Sigmoid colon (tissue), 7 donors: ENCODE results near the gene LDB1. TPM values are rescaled to one million over a fixed set of nuclear protein-coding genes. Genes with fewer than 3 reads are reported as not detected.

Source experiments
- DNase-seq: peaks from one replicate; pipeline ENCODE4 v3.0.0-alpha.2; 2019
- H3K27ac ChIP-seq, 4 donors: fragments of 200-600 bp; sonication (generic); one replicate each; pipeline ENCODE4 v1.5.1; 2016 to 2019; ENCODE audit warnings: mild to moderate bottlenecking in 1 of 4
- H3K27me3 ChIP-seq, 3 donors: fragments of 200-600 bp; sonication (generic); one replicate each; pipeline ENCODE4 v1.5.1; 2019; ENCODE audit warnings: mild to moderate bottlenecking in 1 of 3
- H3K36me3 ChIP-seq, 4 donors: fragments of 200-600 bp; sonication (generic); one replicate each; pipeline ENCODE4 v1.5.1; 2016 to 2019
- H3K4me1 ChIP-seq, 4 donors: fragments of 200-600 bp; sonication (generic); one replicate each; pipeline ENCODE4 v1.5.1; 2017 to 2019
- H3K4me3 ChIP-seq, 4 donors: fragments of 200-600 bp; sonication (generic); one replicate each; pipeline ENCODE4 v1.5.1; 2017 to 2019; ENCODE audit warnings: mild to moderate bottlenecking in 2 of 4, moderate library complexity in 1 of 4
- H3K9me3 ChIP-seq, 4 donors: fragments of 200-600 bp in 3 of 4; sonication (generic) in 3 of 4; one replicate each; pipeline versions ENCODE4 v1.5.1 to v1.6.1; 2013 to 2019
- EP300 ChIP-seq, 4 donors: sonication (generic); formaldehyde crosslinking; IDR thresholded peaks; one replicate each; pipeline ENCODE4 v1.6.1; 2017; ENCODE audit warnings: antibody characterized with exemption in 4 of 4
- POLR2A ChIP-seq, 2 donors: fragments of 450-650 bp; IDR thresholded peaks; one replicate each; pipeline ENCODE4 v1.6.1; 2016; ENCODE audit warnings: antibody characterized with exemption in 2 of 2, mild to moderate bottlenecking in 2 of 2, moderate library complexity in 2 of 2
- POLR2AphosphoS5 ChIP-seq, 4 donors: sonication (generic); formaldehyde crosslinking; IDR thresholded peaks; one replicate each; pipeline ENCODE4 v1.6.1; 2017; ENCODE audit warnings: antibody characterized with exemption in 4 of 4
- WGBS, 2 donors: extraction: QIAGEN DNeasy Blood & Tissue Kit; methylation state at CpG; one replicate each; pipeline ENCODE4 v1.1.7; 2013; 5-methylcytosine and 5-hydroxymethylcytosine counted together
- intact Hi-C: fragments of 100-400 bp; cut with DNase I; formaldehyde crosslinking; loops from one replicate; pipeline ENCODE4 v1.15.1; 2023
- polyA plus RNA-seq, 3 donors: library from polyadenylated mRNA; stranded (reverse); fragments of 200-250 nt; gene quantifications; one replicate each; pipeline ENCODE4 v1.2.3, GENCODE V29; 2013
- total RNA-seq, 4 donors: library from RNA; depleted of rRNA; stranded (reverse); fragments of >200 nt; gene quantifications; one replicate each; pipeline ENCODE4 v1.1.0, GENCODE V29; 2016
- TF ChIP-seq, protein P1 (sequence below), 4 experiments: fragments of 450-650 bp in 3 of 4; fragments of 200-600 bp in 1 of 4; IDR thresholded peaks; one replicate each; pipeline ENCODE4 v1.5.1; 2016 to 2019; ENCODE audit warnings: antibody characterized with exemption in 4 of 4, mild to moderate bottlenecking in 3 of 4, moderate library complexity in 2 of 4
- donor health status: healthy with polysubstance abuse.
- donor health status: Bipolar disorder and iron deficiency.
- donor health status: healthy.

LDB1 gene
- total and polyA plus RNA-seq, 7 donors: 10.4 to 88.4 (median 62.1) TPM

DNA sequence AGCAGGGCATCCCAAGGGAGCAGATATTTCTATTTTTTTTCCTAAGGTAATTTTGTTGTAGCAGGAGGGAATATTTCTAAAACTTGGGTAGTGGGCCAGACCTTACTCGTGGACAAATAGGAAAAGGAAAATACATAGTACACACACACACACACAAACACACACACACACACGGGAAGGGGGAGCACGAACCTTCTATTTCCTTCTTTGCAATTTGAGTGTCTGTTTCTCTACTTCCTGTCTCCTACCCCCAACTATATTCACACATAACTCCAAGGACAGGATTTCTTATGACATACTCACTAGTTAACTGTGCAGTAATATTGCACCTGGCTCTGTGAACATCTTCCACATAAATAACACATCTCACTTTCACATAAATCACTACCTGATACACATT is 4.4 kb downstream of the LDB1 start:
- WGBS, 2 donors: 2 to 6% methylated on average over 3 of the region's 3 CpGs
- DNase-seq: no peak
- peak overlapping the region; percentile 94 to 100 (median 100) for H3K27ac ChIP-seq
- H3K4me3 ChIP-seq: peak overlapping the region in 2 of 4 donors; percentile 78 to 87
- H3K9me3 ChIP-seq: no peaks in the 10 kb centered on the region
- intact Hi-C loops: loop anchor here (5.0 kb wide), 2 partner anchors 298 to 512 kb away; partner anchors contain the start of gene OGA
- no peaks in the 10 kb centered on the region for H3K27me3 ChIP-seq
- no peak for TF ChIP-seq POLR2AphosphoS5 (IDR thresholded peaks at IDR 0.05)
- TF ChIP-seq POLR2A (IDR thresholded peaks at IDR 0.05): no peak
- TF ChIP-seq EP300 (IDR thresholded peaks at IDR 0.05): no peak
- TF ChIP-seq, protein P1, sequence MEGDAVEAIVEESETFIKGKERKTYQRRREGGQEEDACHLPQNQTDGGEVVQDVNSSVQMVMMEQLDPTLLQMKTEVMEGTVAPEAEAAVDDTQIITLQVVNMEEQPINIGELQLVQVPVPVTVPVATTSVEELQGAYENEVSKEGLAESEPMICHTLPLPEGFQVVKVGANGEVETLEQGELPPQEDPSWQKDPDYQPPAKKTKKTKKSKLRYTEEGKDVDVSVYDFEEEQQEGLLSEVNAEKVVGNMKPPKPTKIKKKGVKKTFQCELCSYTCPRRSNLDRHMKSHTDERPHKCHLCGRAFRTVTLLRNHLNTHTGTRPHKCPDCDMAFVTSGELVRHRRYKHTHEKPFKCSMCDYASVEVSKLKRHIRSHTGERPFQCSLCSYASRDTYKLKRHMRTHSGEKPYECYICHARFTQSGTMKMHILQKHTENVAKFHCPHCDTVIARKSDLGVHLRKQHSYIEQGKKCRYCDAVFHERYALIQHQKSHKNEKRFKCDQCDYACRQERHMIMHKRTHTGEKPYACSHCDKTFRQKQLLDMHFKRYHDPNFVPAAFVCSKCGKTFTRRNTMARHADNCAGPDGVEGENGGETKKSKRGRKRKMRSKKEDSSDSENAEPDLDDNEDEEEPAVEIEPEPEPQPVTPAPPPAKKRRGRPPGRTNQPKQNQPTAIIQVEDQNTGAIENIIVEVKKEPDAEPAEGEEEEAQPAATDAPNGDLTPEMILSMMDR (IDR thresholded peaks at IDR 0.05): no peak
- H3K4me1 ChIP-seq: peaks cover 0 to 73% (median 64%) of the 10 kb centered on the region in 4 donors
- H3K36me3 ChIP-seq: peaks cover 5 to 9% (median 8%) of the 10 kb centered on the region in 4 donors

GRCh38 chr10:102114861-102115618 is 5.1 kb downstream of the LDB1 start:
- Histone ChIP-seq H3K4me1 (peaks cover 0 to 73% (median 64%) of the 10 kb centered on the region in 4 donors), H3K4me3 (peak overlapping the region; percentile 59 to 87 (median 74)), H3K9me3 (no peaks in the 10 kb centered on the region), H3K27me3 (no peaks in the 10 kb centered on the region), H3K36me3 (peaks cover 13 to 17% (median 15%) of the 10 kb centered on the region in 4 donors), H3K27ac (peak overlapping the region; percentile 94 to 100 (median 100))
- 1 to 2% methylated on average over 23 of the region's 23 CpGs for WGBS, 2 donors
- TF ChIP-seq, protein P1 (IDR thresholded peaks at IDR 0.05): no peak
- TF ChIP-seq POLR2A (IDR thresholded peaks at IDR 0.05): peak; percentile 13 to 61
- peak; percentile 81 to 95 (median 84) for TF ChIP-seq POLR2AphosphoS5 (IDR thresholded peaks at IDR 0.05)
- intact Hi-C loops: loop anchor here (5.0 kb wide), 2 partner anchors 298 to 512 kb away; partner anchors contain the start of gene OGA
- DNase-seq: peak; percentile 94

DNA sequence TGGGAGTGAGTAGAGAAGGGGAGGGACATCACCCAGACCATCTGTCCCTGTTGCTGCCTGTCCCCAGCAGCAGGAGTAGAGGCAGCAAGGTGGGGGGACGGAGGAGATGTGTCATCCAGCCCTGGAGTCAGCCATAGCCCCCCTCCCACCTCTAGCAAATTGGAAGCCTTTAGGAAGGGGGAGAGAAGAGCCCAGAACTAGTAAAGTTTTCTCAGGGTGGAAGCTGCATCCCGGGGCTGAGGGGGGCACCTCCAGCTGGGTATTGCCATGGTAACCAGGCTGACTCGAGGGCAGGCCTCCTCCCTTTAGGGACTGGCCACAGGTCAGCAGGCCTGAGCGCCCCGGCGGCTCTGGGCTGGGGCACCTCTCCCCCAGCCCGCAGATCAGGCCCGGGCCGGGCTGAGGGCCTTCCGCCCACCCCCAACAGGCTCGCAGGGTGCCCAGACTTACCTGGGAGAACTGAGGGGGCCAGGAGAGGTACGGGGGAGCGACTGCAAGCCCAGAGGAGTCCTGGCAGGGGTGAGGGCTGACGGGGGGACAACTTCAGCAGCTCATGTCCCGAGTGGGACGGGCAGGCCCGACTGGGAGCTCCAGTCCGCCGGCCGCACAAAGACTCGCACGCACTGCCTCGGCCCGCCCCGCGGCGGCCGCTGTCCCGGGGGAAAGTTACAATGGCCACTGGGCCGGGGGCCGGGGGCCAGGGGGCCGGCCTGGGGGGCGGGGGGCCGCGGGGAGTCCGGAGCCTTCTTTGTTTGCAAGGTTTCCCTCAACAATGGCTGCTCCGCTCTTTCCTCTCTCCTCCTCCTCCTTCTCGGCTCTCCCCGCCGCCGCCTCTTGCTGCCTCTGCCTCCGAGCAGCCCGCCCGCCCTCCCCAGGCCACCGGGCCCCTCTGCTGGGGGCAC is 6.0 kb downstream of the LDB1 start:
- peak overlapping the region; percentile 94 to 100 (median 100) for H3K27ac ChIP-seq
- H3K9me3 ChIP-seq: no peaks in the 10 kb centered on the region
- peak; percentile 75 for DNase-seq
- intact Hi-C loops: no loop called here
- peak overlapping the region; percentile 59 to 87 (median 74) for H3K4me3 ChIP-seq
- TF ChIP-seq EP300 (IDR thresholded peaks at IDR 0.05): no peak
- TF ChIP-seq, protein P1 (IDR thresholded peaks at IDR 0.05): no peak
- TF ChIP-seq POLR2AphosphoS5 (IDR thresholded peaks at IDR 0.05): no peak
- no peak for TF ChIP-seq POLR2A (IDR thresholded peaks at IDR 0.05)
- no peaks in the 10 kb centered on the region for H3K27me3 ChIP-seq
- H3K36me3 ChIP-seq: peaks cover 21 to 25% (median 23%) of the 10 kb centered on the region in 4 donors
- H3K4me1 ChIP-seq: peaks cover 0 to 69% (median 64%) of the 10 kb centered on the region in 4 donors
- 1% methylated on average over 45 of the region's 45 CpGs for WGBS, 2 donors

- Histone ChIP-seq H3K9me3 (no peaks in the 10 kb centered on the region), H3K4me3 (peak overlapping the region; percentile 59 to 87 (median 74)), H3K27ac (peak overlapping the region in 3 of 4 donors; percentile 94 to 100 (median 100)), H3K4me1 (peaks cover 0 to 61% (median 57%) of the 10 kb centered on the region in 4 donors), H3K27me3 (no peaks in the 10 kb centered on the region), H3K36me3 (peaks cover 29 to 33% (median 31%) of the 10 kb centered on the region in 4 donors)
- DNase-seq: no peak
- intact Hi-C loops: no loop called here
- 46 to 47% methylated on average over 7 of the region's 7 CpGs for WGBS, 2 donors
- TF ChIP-seq EP300 (IDR thresholded peaks at IDR 0.05) (no peak), POLR2AphosphoS5 (IDR thresholded peaks at IDR 0.05) (no peak), POLR2A (IDR thresholded peaks at IDR 0.05) (no peak)
Measured at GRCh38 chr10:102113261-102113955, 6.8 kb downstream of the LDB1 start.
